HFF-Myc (cell line): Measurements from ENCODE around the gene IQCM.
A peak's percentile ranks its signal among the peaks of the same experiment; 100 is the strongest.
"Not testable (repeated sequence)": the region's sequence is repeated elsewhere in the genome, so short reads cannot be mapped to it uniquely, and the experiment has no call there.

ENCODE experiments used
- DNase-seq: peaks from one replicate; pipeline ENCODE4 v3.0.0-alpha.2; 2011; ENCODE audit warnings: low read depth; ENCODE audit errors: extremely low read depth
- H3K4me3 ChIP-seq: replicated peaks from 2 replicates; pipeline ENCODE4 v1.5.1; 2011; ENCODE audit warnings: low read depth, mild to moderate bottlenecking, control low read depth, low read length
- TF ChIP-seq, protein P1 (sequence below): IDR thresholded peaks from 2 replicates; pipeline ENCODE4 v1.5.1; 2012; ENCODE audit warnings: mild to moderate bottlenecking, low read depth, low read length, control low read depth; ENCODE audit errors: missing control alignments

The IQCM gene

DNA sequence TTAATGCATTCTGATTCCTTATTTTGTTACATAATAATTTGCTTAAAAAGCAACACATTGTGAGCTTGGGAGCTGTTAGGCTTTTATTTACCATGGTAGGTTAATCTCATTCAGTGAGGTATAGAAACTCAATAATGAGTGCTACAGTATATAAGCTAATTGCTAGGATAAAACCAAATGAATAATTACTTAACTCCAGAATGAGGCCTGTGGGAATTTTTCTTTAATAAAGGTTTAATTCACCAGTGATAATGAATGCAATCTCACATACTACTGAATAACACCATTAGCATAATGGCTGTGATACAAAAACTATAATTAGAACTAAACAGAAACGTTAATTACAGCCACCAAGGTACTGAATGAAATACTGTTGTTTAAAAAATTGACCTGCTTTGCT, 326.3 kb downstream of the IQCM start:
- H3K4me3 ChIP-seq, result no peak overlapping the region
- TF ChIP-seq, protein P1, sequence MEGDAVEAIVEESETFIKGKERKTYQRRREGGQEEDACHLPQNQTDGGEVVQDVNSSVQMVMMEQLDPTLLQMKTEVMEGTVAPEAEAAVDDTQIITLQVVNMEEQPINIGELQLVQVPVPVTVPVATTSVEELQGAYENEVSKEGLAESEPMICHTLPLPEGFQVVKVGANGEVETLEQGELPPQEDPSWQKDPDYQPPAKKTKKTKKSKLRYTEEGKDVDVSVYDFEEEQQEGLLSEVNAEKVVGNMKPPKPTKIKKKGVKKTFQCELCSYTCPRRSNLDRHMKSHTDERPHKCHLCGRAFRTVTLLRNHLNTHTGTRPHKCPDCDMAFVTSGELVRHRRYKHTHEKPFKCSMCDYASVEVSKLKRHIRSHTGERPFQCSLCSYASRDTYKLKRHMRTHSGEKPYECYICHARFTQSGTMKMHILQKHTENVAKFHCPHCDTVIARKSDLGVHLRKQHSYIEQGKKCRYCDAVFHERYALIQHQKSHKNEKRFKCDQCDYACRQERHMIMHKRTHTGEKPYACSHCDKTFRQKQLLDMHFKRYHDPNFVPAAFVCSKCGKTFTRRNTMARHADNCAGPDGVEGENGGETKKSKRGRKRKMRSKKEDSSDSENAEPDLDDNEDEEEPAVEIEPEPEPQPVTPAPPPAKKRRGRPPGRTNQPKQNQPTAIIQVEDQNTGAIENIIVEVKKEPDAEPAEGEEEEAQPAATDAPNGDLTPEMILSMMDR, result no peak

DNA sequence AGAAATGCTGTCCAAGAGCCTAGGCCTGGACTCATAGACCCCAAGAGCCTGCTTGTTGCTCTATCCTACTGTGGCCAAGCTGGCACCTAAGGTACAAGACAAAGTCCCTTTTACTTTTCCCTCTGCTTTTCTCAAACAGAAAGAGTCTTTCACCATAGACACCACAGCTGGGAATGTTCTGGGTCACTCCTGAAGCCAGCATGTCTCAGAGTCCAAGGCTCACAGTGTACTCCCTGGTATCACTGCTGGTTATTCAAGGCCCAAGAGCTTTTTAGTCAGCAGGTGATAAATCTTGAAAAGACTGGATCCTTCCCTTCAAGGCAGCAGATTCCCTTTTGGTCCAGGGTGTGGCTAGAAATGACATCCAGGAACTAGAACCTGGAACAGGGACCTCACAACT, 328.8 kb downstream of the IQCM start:
- TF ChIP-seq, protein P1, result no peak
- H3K4me3 ChIP-seq, result no peak overlapping the region
- DNase-seq, result no peak

More for the DNA sequence above, 326.3 kb downstream of the IQCM start:
- DNase-seq, result no peak

DNA sequence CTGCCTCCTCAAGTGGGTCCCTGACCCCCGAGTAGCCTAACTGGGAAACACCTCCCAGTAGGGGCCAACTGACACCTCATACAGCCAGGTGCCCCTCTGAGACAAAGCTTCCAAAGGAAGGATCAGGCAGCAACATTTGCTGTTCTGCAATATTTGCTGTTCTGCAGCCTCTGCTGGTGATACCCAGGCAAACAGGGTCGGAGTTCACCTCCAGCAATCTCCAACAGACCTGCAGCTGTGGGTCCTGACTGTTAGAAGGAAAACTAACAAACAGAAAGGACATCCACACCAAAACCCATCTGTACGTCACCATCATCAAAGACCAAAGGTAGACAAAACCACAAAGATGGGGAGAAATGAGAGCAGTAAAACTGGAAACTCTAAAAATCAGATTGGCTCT, 347.0 kb downstream of the IQCM start:
- H3K4me3 ChIP-seq, DNase-seq: not testable (repeated sequence)

DNA sequence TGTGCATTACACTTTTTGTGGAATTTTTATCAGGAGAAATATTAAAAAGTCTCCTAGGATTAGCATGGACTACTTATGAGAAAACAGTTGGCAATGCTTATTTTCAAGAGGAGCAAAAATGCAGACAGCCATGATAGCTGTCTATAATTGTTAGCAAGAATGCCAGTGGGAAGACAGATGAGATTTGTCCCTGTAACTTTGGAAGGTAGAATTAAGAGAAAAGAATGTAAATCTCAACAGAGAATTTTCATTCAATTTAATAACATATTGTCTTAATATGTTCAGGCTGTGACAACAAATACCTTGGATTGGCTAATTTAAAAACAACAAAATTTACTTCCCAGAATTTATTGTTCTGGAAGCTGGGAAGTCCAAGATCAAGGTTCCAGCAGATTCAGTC, 349.2 kb downstream of the IQCM start:
- DNase-seq, result no peak
- TF ChIP-seq, protein P1, result no peak
- H3K4me3 ChIP-seq, result no peak overlapping the region

DNA sequence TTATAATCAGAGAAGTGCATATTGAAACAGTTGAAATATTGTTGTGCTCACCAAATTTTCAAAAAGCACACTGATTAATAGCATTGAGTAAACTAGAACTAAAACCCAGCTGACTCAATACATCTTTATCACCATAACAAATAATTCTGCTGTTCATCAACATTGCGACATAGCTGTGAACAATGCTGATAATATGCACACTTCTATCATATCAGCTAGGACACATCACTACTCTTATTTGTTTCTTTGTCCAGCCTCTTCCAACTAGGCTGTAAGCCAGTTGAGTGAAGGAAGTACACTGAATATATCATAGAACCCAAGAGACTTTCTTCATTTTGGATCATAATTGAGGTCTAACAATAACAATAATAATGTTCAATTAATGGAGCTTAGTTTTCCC, 349.7 kb downstream of the IQCM start:
- TF ChIP-seq, protein P1, result no peak
- no peak for DNase-seq
- no peak overlapping the region for H3K4me3 ChIP-seq

DNA sequence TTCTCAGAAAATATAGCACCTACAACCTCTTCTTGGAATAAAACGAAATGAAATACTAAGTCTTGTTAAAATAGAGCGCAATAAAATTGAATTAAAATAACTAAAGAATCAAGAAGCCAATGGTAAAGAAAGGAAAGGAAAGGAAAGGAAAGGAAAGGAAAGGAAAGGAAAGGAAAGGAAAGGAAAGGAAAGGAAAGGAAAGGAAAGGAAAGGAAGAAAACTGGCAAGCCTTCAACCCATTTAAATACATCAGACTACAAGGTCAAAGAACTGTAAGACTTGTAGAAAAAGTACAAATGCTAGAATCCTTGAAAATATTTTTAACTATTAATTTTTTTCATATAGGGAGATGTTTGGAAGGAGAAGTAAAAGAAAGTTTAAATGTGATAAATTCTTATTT, 372.1 kb downstream of the IQCM start:
- DNase-seq, result no peak
- H3K4me3 ChIP-seq, result no peak overlapping the region
- TF ChIP-seq, protein P1, result no peak

DNA sequence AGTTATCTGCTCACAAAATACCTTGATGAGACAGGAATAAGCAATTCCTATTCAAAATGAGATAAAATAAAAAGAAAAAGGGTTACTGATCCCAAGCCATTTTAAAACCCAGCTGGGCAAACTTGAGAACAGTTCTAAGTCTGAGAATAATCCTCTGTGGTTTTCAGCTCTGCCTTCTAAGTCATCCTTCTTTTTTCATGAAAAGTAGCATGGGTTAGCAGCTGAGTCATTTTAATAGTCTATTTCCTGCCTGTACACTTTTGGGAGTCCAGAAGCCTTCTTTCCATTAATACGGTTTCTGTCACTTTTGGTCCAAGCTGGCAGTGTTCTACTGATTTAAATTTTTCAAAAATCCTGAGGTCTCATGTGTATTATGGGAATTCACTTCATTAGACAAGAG, 374.3 kb downstream of the IQCM start:
- DNase-seq, result peak; percentile 10

More for the DNA sequence above, 374.3 kb downstream of the IQCM start:
- no peak overlapping the region for H3K4me3 ChIP-seq
- TF ChIP-seq, protein P1, result no peak
